CD4-positive, CD25-positive, alpha-beta regulatory T cell (primary cell): ENCODE measurements around the gene AFF3. TPM values are rescaled to one million over a fixed set of nuclear protein-coding genes. Genes with fewer than 3 reads are reported as not detected.

Source experiments
- ATAC-seq, 2 donors: fragments of 150-1000 bp; cut with Tn5 transposase; one replicate each; pipeline ENCODE4 v1.10.0; 2021; ENCODE audit warnings: low read depth in 2 of 2, moderate number of reproducible peaks in 2 of 2, moderate library complexity in 1 of 2
- DNase-seq, 3 donors: peaks; one replicate each; pipeline versions ENCODE4 v3.0.0 to v3.0.0-alpha.2; 2012 to 2022; ENCODE audit warnings: mixed read lengths in 1 of 3
- H3K27ac ChIP-seq: one replicate; pipeline ENCODE4 v1.7.0; 2013; ENCODE audit warnings: mild to moderate bottlenecking, low read length; ENCODE audit not compliant: insufficient read depth, poor library complexity, severe bottlenecking
- H3K27me3 ChIP-seq: one replicate; pipeline ENCODE4 v1.7.0; 2013; ENCODE audit warnings: low read length; ENCODE audit not compliant: control insufficient read depth, insufficient read depth
- H3K36me3 ChIP-seq: one replicate; pipeline ENCODE4 v1.7.0; 2013; ENCODE audit warnings: mild to moderate bottlenecking, low read length, moderate library complexity; ENCODE audit not compliant: control insufficient read depth, insufficient read depth
- H3K4me1 ChIP-seq: 2 replicates; pipeline ENCODE4 v1.7.0; 2013; ENCODE audit warnings: mild to moderate bottlenecking, low read length; ENCODE audit not compliant: insufficient read depth, control insufficient read depth, poor library complexity, severe bottlenecking
- H3K4me3 ChIP-seq: one replicate; pipeline ENCODE4 v1.7.0; 2013; ENCODE audit warnings: low read depth, mild to moderate bottlenecking, low read length, moderate library complexity
- H3K9me3 ChIP-seq, 2 experiments: 1 replicate in 1 of 2; 2 replicates in 1 of 2; pipeline ENCODE4 v1.7.0; 2013; ENCODE audit warnings: low read length in 2 of 2, mild to moderate bottlenecking in 1 of 2, moderate library complexity in 1 of 2; ENCODE audit not compliant: control insufficient read depth in 2 of 2
- H3K27ac Mint-ChIP-seq, 3 donors: one replicate each; pipeline ENCODE4 v1.8.0; 2020 to 2022; ENCODE audit warnings: mild to moderate bottlenecking in 3 of 3, mixed read lengths in 3 of 3, moderate library complexity in 2 of 3
- H3K27me3 Mint-ChIP-seq: one replicate; pipeline ENCODE4 v1.8.0; 2022; ENCODE audit warnings: mild to moderate bottlenecking, mixed read lengths
- H3K36me3 Mint-ChIP-seq: one replicate; pipeline ENCODE4 v1.8.0; 2020; ENCODE audit warnings: mixed read lengths
- H3K4me1 Mint-ChIP-seq, 4 donors: one replicate each; pipeline ENCODE4 v1.8.0; 2020 to 2022; ENCODE audit warnings: mixed read lengths in 4 of 4, mild to moderate bottlenecking in 1 of 4
- H3K4me3 Mint-ChIP-seq, 4 donors: one replicate each; pipeline ENCODE4 v1.8.0; 2020 to 2022; ENCODE audit warnings: mild to moderate bottlenecking in 4 of 4, mixed read lengths in 4 of 4, moderate library complexity in 3 of 4
- H3K9me3 Mint-ChIP-seq, 7 donors: one replicate each; pipeline ENCODE4 v1.8.0; 2020 to 2022; ENCODE audit warnings: mixed read lengths in 7 of 7, mild to moderate bottlenecking in 3 of 7, moderate library complexity in 2 of 7
- polyA plus RNA-seq, 4 donors: library from polyadenylated mRNA; unstranded; fragments of 300-500 nt; fragmentation: Illumina TruSeq; gene quantifications; one replicate each; pipeline ENCODE4 v1.2.3, GENCODE V29; 2021
- total RNA-seq: library from RNA; stranded (reverse); gene quantifications from one replicate; pipeline ENCODE4 v1.2.3, GENCODE V29; 2022

The AFF3 gene
- total and polyA plus RNA-seq, 5 donors from 2014 or later = 0.82 to 10.1 (median 4.2) TPM

DNA sequence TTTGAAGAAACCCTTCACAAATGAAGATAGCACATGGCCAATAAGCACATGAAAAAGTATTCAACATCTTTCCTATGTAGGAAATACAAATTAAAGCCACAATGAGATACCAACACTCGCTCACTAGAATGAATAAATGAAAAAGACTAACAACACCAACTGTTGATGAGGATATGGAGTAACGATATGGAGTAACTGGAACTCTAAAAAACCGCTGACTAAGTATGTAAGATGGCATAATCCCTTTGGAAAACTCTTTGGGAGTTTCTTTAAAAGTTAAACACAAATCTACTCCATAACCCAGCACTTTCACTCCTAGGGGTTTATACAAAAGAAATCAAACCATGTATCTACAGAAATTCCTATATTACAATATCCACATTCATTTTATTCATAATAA is 220.5 kb downstream of the AFF3 start:
- Histone ChIP-seq H3K4me1 (no peaks in the 10 kb centered on the region), H3K27ac (no peak overlapping the region), H3K36me3 (no peaks in the 10 kb centered on the region), H3K9me3 (no peaks in the 10 kb centered on the region), H3K4me3 (no peak overlapping the region), H3K27me3 (no peaks in the 10 kb centered on the region)
- Mint-ChIP-seq H3K36me3 (peaks cover 7% of the 10 kb centered on the region), H3K27me3 (peaks cover 5% of the 10 kb centered on the region), H3K4me1 (peaks cover 0 to under 1% (median 0%) of the 10 kb centered on the region in 4 donors), H3K27ac (no peak overlapping the region), H3K4me3 (no peak overlapping the region), H3K9me3 (peaks cover 0 to 7% (median 0%) of the 10 kb centered on the region in 7 donors)
- ATAC-seq = no peak
- DNase-seq = no peak

DNA sequence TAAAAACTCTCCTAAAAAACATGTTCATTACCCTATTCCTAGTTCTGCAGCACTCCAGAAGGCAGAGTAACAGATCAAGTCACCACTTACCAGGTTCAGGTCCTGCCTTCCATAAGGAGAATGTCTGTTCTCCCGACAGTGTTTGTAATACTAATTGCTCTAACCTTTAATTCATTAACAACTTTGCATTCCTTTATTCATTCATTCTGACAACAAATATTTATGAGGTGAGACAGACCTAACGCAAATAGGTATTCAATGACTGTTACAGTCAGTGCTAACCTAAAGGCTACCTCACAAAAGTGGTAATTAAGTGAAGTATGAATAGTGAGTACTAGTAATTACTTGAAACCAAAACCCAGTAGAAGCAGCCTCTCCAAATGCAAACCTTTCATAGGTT is 224.0 kb downstream of the AFF3 start:
- H3K4me1 ChIP-seq = no peaks in the 10 kb centered on the region
- Mint-ChIP-seq H3K27ac (no peak overlapping the region), H3K4me1 (peaks cover 0 to 2% (median 0%) of the 10 kb centered on the region in 4 donors), H3K36me3 (no peaks in the 10 kb centered on the region), H3K4me3 (no peak overlapping the region), H3K27me3 (peaks cover 5% of the 10 kb centered on the region), H3K9me3 (peaks cover 0 to 7% (median 0%) of the 10 kb centered on the region in 7 donors)
- DNase-seq (no peak), ATAC-seq (no peak)
- no peak overlapping the region for H3K4me3 ChIP-seq
- no peaks in the 10 kb centered on the region for H3K27me3 ChIP-seq
- no peaks in the 10 kb centered on the region for H3K9me3 ChIP-seq
- no peak overlapping the region for H3K27ac ChIP-seq
- H3K36me3 ChIP-seq = no peaks in the 10 kb centered on the region

DNA sequence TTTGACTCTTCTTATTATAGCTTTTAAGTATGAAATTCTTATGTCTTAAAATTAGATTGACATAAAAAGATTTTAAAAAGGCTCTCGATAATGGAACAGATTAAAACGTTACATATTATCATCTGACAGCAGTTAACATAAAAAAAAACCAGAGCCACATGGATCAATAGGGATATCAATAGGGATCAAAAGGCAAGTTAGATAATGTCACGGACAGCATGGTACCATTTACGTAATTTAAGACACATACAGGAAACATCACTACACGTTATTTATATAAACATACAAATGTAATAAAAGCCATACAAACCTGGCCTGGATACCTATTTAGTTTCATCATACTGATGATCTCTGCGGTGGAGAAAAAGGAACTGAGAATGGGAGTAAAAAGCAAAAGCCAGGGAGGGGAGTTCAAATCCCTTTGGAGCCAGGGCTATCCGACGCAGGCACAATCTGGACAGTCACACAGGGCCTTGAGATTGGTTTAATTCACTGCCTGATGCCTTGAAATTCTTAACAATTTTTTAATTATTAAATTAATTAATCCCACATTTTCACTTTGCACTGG is 227.2 kb downstream of the AFF3 start:
- Histone ChIP-seq H3K9me3 (no peaks in the 10 kb centered on the region), H3K36me3 (no peaks in the 10 kb centered on the region), H3K27me3 (no peaks in the 10 kb centered on the region), H3K4me1 (no peaks in the 10 kb centered on the region), H3K27ac (no peak overlapping the region), H3K4me3 (no peak overlapping the region)
- Mint-ChIP-seq H3K9me3 (peaks cover 0 to 1% (median 0%) of the 10 kb centered on the region in 7 donors), H3K27ac (no peak overlapping the region), H3K36me3 (no peaks in the 10 kb centered on the region), H3K4me3 (no peak overlapping the region), H3K27me3 (no peaks in the 10 kb centered on the region), H3K4me1 (peaks cover 0 to 2% (median 0%) of the 10 kb centered on the region in 4 donors)
- ATAC-seq = no peak
- DNase-seq = no peak

DNA sequence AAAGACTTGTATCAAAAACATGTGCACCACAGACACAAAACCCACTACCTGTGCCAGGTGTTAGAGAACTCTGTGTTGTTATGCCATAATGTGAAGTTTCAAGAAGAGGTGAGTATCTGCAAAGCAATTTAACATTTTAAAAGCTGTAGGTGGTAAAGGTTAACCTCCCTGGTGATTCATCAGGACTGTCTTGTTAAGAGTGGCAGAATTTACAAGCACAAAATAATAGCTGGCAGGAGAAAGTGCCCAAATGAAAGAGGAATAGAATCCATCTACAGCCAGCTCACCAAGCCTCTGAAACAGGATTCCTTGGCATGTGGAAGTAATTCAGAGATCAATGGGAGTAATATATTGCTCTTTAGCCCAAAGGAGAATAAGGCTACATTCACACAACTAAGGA is 230.7 kb downstream of the AFF3 start:
- Histone ChIP-seq H3K9me3 (no peaks in the 10 kb centered on the region), H3K27ac (no peak overlapping the region), H3K36me3 (no peaks in the 10 kb centered on the region), H3K27me3 (no peaks in the 10 kb centered on the region), H3K4me1 (no peaks in the 10 kb centered on the region), H3K4me3 (no peak overlapping the region)
- H3K27me3 Mint-ChIP-seq = no peaks in the 10 kb centered on the region
- no peak for ATAC-seq
- H3K4me3 Mint-ChIP-seq = no peak overlapping the region
- peaks cover 0 to 2% (median 0%) of the 10 kb centered on the region in 4 donors for H3K4me1 Mint-ChIP-seq
- no peaks in the 10 kb centered on the region for H3K36me3 Mint-ChIP-seq
- no peak overlapping the region for H3K27ac Mint-ChIP-seq
- no peak for DNase-seq
- no peaks in the 10 kb centered on the region for H3K9me3 Mint-ChIP-seq

DNA sequence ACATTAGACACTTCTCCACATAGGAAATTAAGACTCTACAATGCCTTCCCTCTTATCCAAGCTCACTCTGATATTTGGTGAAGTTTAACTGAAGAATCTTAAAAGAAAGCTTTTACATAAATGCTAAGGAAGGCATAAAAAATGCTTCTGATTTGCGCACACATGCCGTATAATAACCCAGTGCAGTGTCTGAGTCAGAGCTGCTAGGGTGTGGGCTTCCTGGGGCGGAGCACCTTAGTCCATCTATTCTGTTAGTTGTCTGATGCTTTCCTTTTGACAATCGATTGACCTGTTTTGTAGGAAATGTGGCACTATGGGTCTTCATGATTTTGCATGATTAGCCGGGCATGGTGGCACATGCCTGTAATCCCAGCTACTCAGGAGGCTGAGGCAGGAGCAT is 231.5 kb downstream of the AFF3 start:
- Mint-ChIP-seq H3K27me3 (no peaks in the 10 kb centered on the region), H3K9me3 (no peaks in the 10 kb centered on the region), H3K27ac (no peak overlapping the region), H3K4me3 (no peak overlapping the region), H3K4me1 (peaks cover 0 to 4% (median 0%) of the 10 kb centered on the region in 4 donors), H3K36me3 (no peaks in the 10 kb centered on the region)
- ATAC-seq = no peak
- Histone ChIP-seq H3K36me3 (no peaks in the 10 kb centered on the region), H3K4me1 (no peaks in the 10 kb centered on the region), H3K27me3 (no peaks in the 10 kb centered on the region), H3K27ac (no peak overlapping the region), H3K4me3 (no peak overlapping the region), H3K9me3 (no peaks in the 10 kb centered on the region)
- DNase-seq = no peak

DNA sequence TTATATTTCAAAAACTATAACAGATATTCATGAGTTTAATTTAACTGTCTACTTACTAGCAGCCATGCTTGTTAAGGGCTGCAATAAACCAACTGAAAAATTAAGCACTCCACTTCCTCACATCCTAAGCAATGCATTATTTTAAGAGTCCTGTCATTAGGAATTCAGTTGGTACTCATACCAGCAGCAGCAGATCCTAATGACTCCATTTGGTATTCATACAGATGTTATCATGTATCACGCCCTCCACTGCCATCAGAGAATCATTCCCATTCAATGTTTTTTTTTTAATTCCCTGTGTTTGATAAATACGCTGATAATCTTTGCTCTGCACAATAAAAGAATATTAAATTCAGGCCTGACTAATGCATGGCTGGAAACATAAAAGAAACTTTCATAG is 236.8 kb downstream of the AFF3 start:
- Mint-ChIP-seq H3K36me3 (peaks cover 5% of the 10 kb centered on the region), H3K9me3 (no peaks in the 10 kb centered on the region), H3K27me3 (peaks cover 5% of the 10 kb centered on the region), H3K27ac (no peak overlapping the region), H3K4me3 (no peak overlapping the region), H3K4me1 (peaks cover 0 to 4% (median 0%) of the 10 kb centered on the region in 4 donors)
- Histone ChIP-seq H3K27ac (no peak overlapping the region), H3K4me1 (no peaks in the 10 kb centered on the region), H3K27me3 (no peaks in the 10 kb centered on the region), H3K36me3 (no peaks in the 10 kb centered on the region), H3K4me3 (no peak overlapping the region), H3K9me3 (no peaks in the 10 kb centered on the region)
- no peak for DNase-seq
- ATAC-seq = no peak

DNA sequence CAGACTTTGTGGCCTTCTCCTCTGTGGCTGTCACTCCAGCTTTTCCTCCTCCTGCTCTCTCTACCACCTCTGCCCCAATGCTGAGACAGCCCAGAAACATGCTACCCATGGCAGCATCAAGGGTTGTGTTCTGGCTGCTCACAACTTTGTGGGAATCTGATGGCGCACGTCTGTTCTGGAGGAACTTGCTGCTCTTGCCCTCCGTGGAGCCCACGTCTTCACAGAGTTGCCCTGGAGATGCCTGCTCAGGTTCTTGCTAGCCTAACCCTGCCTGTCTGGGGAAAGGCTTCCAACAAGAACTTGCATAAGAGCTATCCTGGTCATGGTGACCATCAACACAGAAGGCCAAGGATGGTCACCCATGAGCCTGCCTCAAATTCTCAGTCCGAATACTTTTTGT is 237.4 kb downstream of the AFF3 start:
- Histone ChIP-seq H3K4me3 (no peak overlapping the region), H3K9me3 (no peaks in the 10 kb centered on the region), H3K36me3 (no peaks in the 10 kb centered on the region), H3K27me3 (no peaks in the 10 kb centered on the region), H3K4me1 (no peaks in the 10 kb centered on the region), H3K27ac (no peak overlapping the region)
- Mint-ChIP-seq H3K27me3 (peaks cover 5% of the 10 kb centered on the region), H3K36me3 (peaks cover 5% of the 10 kb centered on the region), H3K4me3 (no peak overlapping the region), H3K4me1 (peaks cover 0 to 4% (median 0%) of the 10 kb centered on the region in 4 donors), H3K9me3 (no peaks in the 10 kb centered on the region), H3K27ac (no peak overlapping the region)
- DNase-seq = no peak
- ATAC-seq = no peak

DNA sequence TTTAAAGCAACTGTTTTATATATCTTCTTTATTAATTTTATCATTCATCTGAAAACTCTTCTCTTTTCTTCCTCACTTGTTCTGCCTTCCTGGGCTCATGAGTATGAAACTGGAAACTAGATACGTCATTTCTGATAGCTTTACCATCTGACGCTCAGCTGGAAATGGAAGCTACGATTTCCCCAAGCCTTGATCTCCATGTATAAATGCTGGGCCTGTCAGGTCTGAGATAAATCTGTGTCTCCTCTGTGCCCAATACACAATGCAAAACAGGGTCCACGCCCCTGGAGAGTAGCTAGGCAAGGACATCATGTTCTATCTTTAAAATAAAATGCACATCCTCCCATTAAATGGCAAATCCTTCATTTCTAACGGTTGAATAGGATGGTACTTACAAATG is 238.4 kb downstream of the AFF3 start:
- Mint-ChIP-seq H3K36me3 (peaks cover 8% of the 10 kb centered on the region), H3K4me3 (no peak overlapping the region), H3K9me3 (no peaks in the 10 kb centered on the region), H3K27me3 (peaks cover 5% of the 10 kb centered on the region), H3K27ac (no peak overlapping the region), H3K4me1 (peaks cover 0 to 4% (median 0%) of the 10 kb centered on the region in 4 donors)
- no peak overlapping the region for H3K27ac ChIP-seq
- no peaks in the 10 kb centered on the region for H3K27me3 ChIP-seq
- H3K4me3 ChIP-seq = no peak overlapping the region
- no peaks in the 10 kb centered on the region for H3K36me3 ChIP-seq
- H3K9me3 ChIP-seq = no peaks in the 10 kb centered on the region
- ATAC-seq (no peak), DNase-seq (no peak)
- no peaks in the 10 kb centered on the region for H3K4me1 ChIP-seq
